ENCODE results near the gene GATA6.
"Not testable (repeated sequence)": the region's sequence is repeated elsewhere in the genome, so short reads cannot be mapped to it uniquely, and the experiment has no call there.

The GATA6 gene

DNA sequence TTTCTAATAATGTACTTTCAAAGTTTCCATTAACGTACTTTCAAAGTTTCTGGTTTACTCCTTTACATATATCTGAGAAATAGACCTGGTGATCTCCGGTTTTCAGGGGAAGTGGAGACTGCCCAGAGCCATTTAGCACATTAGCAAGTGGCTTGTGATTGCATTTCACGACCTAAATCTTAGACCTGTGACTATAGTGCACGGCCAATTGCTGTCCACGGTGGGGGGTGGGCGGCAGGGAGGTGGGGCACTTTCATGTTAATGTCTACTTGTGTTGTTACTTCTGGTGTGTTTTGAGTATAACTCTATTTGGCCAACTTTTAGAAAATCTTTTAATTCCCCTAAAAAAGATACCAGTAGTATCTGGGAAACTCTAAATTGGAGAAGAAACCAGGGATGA lies 11.3 kb downstream of the GATA6 start:
- DNase-seq (ENCODE audit: low read depth in 2 of 2), result no peak

DNA sequence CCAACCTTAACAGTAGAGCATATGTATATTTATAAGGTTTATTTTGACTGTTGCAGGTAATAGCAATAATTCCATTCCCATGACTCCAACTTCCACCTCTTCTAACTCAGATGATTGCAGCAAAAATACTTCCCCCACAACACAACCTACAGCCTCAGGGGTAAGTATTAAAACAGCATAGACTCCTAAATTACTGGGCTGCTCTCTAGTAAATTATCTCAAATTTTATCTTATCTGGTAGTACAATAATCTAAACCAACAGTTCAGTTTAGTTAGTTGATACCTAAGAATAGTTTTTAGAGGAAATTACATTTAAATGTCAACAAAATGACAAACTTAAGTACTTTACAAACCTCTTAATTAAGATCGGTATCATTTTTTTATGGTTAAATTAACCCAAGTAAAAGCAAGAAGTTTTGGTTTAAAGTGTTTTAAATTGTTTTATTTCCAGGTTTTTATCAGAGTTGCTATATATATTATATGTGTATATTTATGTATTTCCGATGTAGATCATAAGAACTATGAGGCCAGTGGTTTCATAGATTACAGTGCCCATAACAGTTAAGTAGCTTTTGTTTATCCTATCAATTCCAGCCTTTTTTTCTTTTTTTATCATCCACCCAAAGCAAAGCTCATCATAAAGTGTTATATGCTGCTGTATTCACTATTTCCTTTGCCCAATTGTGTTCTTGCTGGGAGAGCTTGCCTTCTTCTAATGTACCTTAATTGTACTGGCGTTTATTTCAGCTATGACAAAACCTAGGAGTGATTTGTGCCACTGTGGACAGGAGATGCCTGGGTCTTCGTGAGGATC lies 13.7 kb downstream of the GATA6 start:
- no peak for DNase-seq (ENCODE audit: low read depth in 2 of 2)

DNA sequence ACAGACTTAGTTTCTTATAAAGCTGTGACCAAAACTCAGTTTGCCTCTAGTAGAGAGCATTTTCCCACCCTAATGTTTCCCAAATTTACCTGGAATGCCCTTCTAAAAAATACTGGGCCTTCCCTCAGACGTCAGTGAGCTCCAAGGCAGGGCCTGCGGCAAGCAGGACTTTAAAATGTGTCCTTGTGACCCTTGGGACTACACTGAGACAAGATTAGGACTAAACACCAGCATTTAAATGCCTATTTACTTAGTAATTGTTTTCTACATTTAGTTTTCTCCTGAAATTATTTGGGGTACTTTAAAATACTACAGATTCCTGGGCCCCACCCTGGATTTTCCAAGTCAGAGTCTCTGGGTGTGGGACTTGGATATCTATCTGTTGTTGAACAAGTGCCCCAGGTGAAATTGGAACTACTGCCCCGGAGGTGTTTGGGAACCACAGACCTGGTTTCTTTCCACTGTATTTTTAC lies 14.3 kb downstream of the GATA6 start:
- DNase-seq (ENCODE audit: low read depth in 2 of 2), result no peak

DNA sequence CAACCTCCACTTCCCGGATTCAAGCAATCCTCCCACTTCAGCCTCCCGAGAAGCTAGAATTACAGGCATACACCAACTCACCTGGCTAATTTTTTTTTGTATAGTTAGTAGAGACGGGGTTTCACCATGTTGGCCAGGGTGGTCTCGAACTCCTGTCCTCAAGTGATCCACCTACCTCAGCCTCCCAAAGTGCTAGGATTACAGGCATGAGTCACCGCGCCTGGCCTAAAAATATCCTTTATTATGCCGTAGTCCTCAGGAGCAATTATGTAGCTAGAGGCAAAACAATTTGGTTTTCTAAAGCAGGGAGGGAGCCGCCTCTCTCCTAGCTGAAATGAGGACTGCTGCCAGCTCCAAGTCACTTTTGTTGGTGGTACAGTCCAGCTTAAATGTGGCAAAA lies 15.2 kb downstream of the GATA6 start:
- not testable (repeated sequence) for DNase-seq (ENCODE audit: low read depth in 2 of 2)

DNA sequence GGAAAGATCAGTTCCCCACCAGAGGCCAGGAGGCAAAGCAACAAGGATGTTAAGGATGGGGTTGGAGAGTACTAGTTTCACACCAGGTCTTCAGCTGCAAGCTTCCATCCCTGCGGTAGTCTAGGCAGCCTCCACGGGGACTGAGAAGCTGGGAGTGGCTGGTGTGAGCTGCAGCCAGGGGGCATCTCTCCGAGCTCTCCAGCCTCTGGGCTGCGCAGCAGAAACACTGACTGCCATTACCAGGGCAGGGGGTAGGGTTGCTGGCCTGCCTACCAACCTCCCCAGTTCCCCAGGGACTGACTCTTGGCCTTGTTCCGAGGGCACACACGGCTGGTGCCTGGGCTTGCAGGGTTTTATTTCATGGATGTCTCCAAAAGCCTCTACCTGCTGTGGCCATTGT lies 15.9 kb downstream of the GATA6 start:
- no peak for DNase-seq (ENCODE audit: low read depth in 2 of 2)

DNA sequence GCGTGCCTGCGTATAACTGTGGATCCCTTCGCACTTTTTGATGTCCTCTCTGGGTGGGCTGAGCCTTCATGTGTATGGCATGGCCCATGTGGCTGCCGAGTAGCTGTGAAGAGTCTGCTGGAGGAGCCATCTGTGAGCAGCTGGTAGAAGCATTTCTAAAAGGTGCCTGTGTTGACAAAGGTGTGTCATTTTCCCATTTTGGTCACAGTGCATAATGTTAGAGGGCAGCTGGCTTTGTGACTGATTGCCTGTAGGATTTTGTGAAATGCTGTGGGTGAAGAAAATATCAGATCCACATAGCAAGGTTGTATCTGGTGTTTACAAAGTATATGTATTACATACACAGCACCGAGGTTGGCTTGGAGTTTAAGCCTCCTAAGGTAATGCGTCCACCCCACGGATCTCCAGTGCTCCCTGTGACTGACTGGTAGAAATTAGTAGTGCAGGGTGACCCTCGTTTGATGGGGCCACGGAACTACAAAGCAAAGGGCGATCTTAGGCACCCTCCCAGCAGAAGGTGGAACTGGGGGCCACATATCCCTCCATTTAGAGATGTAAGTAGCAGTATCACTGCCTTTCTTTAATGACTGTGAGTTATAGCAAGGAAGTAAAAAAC lies 16.5 kb downstream of the GATA6 start:
- no peak for DNase-seq (ENCODE audit: low read depth in 2 of 2)

DNA sequence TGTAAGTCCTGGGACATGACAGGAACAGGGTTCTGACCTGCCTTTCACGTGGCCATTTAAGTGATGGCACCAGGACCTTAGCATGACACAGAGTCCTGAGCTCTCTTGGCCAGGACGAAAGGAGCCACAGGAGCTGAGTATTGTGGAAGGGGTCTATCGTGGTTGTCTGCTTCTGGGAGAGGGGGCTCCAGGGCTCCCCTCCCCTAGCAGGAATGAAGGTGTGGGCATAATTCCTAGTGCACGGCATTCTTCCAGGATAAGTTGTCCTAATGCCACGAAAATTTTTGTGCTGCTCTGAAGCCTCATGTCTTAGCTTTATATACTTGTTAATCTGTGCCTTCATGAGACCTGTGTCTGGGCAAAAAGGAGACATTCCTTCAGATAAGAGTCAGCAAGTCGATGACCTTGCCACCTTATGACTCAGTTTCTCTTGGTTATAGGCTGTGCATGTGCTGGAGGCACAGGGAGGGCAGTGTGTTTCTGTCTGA lies 17.1 kb downstream of the GATA6 start:
- DNase-seq (ENCODE audit: low read depth in 2 of 2), result no peak

DNA sequence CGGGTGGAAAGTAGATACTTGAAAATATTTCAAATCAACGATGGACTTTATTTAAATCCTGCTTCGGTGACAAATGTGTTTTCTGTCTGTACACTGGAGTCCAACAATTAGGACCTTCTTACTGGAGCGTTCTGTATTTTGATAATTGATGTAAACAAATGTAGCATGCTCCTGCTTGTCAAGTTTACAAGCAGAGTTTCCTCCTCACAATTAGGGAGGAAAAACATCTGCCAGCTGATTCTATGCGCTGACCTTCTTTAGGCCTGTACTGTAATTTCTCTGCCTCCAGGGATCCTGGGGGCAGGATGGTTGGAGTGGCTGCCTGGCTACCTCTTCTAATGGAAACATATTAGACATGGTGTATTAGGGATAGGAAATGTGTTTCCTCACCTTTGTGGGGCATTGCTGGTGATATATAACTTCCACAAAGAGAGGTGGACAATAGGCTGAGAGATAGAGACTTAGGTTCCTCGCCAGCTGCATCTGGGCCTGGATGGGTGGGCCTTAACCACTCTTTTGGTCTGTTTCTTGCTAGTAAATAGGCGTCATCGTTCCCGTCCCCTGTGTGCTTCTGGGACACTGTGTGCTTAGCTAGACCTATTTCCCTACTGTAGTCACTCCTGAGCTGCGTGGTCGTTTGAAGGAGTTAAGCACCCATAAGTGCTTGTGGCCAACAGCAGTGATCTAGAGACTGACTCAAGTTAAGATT lies 19.3 kb downstream of the GATA6 start:
- DNase-seq (ENCODE audit: low read depth in 2 of 2), result no peak

DNA sequence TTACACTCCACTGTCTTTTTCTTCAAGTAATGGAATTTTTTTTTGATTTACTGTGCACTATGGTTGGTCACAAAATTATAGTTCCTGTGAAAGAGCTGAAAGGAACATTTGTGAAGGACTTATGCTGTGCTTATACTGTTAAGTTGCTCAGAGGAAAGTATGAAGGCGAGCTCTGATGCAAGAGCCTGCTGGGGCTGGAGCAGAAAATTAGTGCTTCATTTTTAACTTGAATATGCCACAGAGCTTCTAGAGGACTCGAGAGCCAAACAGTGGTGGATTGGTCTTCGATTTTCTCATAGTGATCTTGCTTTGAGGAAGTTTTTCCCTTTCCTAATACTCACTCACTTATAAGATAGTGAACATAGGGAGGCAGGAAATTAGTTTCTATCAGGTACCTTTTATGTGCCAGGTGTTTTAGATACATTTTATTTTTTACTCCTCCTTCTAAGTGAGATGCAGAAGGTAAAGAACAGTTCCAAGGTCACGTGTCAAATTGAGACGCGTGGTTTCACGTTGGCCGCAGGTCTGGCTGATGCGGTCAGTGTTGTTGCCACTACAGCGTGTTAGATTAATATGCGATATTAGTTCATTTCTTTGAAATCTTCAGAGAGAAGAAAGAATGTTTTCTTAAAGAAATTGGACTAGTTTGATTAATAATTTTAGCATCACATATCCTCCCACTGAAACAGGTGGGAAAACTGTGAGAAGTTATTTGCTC lies 20.2 kb downstream of the GATA6 start:
- no peak for DNase-seq (ENCODE audit: low read depth in 2 of 2)

DNA sequence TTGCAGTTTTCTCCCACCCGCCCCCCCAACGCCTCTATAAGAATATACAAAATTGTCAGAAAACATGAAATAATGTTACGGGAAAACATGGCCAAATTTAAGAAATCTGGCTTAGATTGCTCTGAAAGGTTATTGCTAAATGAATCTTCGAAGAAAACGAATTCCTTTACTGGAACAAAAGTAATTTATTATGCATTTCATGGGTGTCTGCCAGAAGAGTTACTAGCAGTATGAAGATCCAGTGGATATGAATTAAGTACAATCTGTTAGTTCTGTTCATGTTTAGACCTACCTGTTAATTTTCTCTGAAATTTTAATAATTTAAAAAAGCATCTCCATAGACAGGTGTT lies 21.9 kb downstream of the GATA6 start:
- no peak for DNase-seq (ENCODE audit: low read depth in 2 of 2)

DNA sequence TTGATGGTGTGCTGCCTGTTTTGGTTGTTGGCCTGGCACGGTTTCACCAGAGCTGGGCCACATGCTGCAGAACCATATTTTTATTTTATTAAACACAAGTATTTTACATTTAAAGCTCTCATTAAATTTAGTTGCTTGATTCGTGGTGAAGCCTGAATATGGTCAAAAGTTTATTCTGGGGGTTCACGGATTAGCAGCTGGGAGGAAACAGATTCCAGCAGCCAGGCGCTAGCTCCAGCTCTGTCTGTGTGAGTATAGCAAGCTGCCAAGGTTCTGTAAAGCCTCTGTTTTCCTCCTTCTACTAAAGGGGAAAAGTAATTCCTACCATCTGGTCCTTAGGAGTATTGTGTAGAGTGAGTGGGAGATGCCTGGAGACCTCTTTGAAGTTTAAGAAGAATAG lies 22.5 kb downstream of the GATA6 start:
- no peak for DNase-seq (ENCODE audit: low read depth in 2 of 2)

DNA sequence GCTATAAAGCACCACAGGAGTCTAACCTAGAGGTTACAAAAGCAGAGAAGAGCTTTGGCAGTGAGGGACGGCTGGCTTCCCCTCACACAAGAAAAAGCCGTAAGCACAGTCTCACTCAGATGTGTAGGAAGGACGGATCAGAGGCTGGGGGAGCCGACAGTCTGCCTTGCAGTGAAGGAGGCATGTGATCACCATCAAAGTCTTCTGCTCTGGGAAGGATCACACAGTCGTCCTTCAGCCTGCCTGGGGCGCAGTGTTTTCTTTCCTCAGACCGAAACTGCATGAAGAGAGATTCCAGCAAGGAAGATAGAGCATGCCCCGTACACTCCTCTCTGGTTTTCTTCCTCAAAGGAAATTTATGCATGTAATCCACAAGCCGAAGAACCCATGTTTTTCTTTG lies 24.1 kb downstream of the GATA6 start:
- no peak for DNase-seq (ENCODE audit: low read depth in 2 of 2)

DNA sequence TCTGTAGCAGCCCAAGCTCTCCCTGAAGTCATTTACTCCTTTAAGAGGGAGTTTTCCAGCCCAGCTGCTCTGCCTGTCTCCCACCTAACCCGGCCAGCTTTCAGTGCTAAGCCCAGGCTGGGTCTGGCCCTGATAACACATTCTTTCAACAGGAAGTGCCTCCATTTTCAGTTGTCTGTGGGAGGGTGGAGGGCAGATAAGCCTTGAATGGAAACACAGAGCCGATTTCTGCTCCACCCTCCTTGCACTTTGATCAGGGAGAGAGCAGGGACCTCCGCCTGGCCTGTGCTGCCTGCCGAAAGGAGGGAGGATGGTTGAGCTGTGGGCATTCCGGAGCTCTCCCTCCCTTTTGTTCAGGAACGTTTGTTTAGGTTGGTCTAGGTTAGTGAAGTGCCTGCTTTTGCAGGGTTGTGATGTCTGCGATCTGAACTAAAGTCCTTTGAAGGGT lies 24.8 kb downstream of the GATA6 start:
- no peak for DNase-seq (ENCODE audit: low read depth in 2 of 2)

DNA sequence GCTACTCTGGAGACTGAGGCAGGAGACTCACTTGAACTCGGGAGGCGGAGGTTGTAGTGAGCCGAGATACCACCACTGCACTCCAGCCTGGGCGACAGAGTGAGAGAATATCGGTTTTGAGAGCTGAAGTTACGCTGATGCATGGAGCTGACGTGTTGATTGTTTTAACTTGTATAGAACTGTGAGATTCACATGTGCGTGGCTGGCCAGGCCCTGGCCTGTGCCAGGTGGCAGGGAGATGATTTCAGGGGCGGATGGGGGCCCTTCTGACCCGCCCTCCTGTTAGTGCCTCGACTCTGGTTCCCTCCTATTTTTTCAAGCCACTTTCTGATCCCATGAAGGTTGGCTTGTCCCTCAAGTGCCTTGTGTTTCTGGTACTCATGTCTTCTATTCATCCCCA lies 25.7 kb downstream of the GATA6 start:
- DNase-seq (ENCODE audit: low read depth in 2 of 2), result no peak

DNA sequence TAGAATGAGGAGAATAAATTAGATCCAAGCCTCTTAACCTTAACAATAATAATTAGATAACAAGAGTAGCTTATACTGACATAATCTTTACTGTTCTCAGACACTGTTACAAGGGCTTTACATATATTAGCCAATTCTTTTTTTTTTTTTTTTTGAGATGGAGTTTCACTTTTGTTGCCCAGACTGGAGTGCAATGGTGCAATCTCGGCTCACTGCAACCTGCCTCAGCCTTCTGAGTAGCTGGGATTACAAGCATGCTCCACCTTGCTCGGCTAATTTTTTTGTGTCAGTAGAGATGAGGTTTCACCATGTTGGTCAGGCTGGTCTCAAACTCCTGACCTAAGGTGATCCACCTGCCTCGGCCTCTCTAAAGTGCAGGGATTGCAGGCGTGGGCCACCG lies 27.6 kb downstream of the GATA6 start:
- DNase-seq (ENCODE audit: low read depth in 2 of 2), result not testable (repeated sequence)

DNA sequence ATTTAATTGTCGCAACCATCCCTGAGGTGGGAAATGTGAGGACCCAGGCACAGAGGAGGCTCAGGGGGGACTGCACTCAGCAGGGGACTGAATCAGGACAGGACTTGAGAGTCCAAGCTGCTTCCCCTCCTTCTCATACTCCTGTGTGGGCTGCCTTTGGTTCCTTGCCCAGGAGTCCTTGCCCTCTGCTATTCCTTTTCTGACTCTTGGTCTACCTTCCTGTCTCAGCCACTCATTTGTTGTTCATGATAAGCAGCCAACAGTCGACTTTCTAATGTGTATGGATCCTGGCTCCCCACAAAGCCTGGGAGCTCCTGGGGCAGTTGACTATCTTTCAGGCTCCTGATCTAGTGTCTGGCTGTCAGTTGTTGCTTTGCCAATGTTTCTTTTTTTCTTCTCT lies 28.3 kb downstream of the GATA6 start:
- no peak for DNase-seq (ENCODE audit: low read depth in 2 of 2)

DNA sequence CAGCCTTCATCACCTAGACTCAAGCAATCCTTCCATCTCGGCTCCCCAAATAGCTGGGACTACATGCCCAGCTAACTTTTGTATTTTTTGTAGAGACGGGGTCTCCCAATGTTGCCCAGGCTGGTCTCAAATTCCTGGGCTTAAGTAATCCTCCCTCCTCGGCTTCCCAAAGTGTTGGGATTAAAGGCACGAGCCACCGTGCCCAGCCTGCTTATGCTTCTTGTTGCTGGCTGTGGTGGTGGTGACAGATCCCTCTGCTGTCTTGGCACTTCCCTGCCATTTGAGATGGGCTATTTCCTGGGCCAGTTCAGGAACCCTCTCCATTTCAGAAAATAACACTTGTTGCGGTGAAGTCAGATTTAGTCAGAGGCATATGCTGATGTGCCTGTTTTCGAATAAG lies 28.8 kb downstream of the GATA6 start:
- DNase-seq (ENCODE audit: low read depth in 2 of 2), result no peak

DNA sequence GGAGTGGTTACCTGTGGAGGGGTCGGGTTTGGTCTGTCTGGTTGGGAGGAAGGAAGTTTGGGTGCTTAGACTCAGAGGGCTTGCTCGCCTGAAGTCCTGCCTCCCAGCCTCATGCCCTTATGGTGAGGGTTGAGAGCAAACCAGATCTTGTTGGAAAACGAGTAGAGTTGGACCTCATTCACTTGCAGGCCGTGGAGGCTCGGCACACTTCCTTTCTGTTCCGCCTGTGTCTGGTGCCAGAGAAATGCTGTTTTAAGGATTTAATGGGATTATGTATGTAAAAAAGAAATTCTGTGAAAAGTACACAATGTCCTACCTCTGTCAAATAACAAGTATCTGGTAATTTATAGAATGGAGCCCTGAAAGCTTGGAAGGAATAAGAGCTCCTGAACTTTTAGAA lies 29.6 kb downstream of the GATA6 start:
- DNase-seq (ENCODE audit: low read depth in 2 of 2), result no peak

DNA sequence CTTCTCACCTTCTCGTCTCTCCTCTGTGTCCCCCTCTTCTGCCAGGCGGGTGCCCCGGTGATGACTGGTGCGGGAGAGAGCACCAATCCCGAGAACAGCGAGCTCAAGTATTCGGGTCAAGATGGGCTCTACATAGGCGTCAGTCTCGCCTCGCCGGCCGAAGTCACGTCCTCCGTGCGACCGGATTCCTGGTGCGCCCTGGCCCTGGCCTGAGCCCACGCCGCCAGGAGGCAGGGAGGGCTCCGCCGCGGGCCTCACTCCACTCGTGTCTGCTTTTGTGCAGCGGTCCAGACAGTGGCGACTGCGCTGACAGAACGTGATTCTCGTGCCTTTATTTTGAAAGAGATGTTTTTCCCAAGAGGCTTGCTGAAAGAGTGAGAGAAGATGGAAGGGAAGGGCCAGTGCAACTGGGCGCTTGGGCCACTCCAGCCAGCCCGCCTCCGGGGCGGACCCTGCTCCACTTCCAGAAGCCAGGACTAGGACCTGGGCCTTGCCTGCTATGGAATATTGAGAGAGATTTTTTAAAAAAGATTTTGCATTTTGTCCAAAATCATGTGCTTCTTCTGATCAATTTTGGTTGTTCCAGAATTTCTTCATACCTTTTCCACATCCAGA lies 31.3 kb downstream of the GATA6 start:
- DNase-seq (ENCODE audit: low read depth in 2 of 2), result no peak

DNA sequence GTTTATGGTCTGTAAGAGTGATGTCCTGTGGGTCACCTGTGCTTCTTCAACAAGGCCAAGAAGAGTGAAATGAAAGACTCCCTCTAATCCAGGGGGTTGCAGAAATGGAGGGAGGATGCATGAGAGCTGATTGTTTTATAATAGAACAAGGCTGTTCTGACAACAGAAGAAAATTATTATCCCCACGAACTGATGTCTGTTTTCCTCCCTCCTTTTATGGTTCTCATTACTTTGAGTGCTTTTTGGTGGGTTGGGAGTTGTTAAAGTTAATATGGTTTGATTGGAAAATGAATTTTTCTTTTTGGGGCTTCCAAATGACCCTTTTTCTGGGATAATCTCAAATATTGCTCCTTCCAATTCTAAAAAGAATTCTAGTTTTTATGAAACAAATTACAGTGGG lies 33.6 kb downstream of the GATA6 start:
- no peak for DNase-seq (ENCODE audit: low read depth in 2 of 2)

DNA sequence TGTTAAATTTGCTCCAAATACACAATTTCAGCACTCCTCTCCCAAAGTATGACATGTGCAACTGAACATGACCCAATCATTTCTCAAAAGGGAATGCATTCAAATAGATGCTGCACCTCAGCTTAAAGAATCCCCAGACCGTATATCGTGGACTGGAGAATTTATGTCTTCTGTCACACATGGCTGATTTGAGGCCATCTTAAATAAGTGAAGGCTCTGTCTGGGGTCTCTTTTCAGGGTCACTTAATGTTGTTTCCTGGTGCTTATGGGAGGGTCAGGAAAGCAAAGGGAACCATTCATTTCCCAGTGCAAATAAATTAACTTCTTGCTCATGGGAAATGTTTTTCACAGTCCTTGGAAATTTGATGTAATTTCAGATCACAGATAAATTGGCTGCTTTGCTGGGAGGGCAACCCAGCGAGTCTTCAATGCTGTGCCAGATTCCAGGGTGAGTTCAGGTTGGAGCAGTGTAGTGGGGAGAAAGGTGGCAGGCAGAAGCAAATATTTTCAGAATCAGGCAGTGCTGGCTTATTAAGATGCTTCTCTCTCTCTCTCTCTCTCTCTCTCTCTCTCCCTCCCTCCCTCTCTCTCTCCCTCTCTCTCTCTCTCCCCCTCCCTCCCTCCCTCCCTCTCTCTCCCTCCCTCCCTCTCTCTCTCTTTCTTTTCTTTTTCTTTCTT lies 34.3 kb downstream of the GATA6 start:
- no peak for DNase-seq (ENCODE audit: low read depth in 2 of 2)
